Astrocyte of the spinal cord (primary cell): ENCODE measurements around the gene GABRB1.

Source experiments
- DNase-seq: peaks from one replicate; pipeline ENCODE4 v3.0.0; 2011; ENCODE audit warnings: low read depth, low spot score
- H3K4me3 ChIP-seq: 2 replicates; pipeline ENCODE4 v1.5.1; 2011; ENCODE audit warnings: low read depth, mild to moderate bottlenecking, low read length, moderate library complexity
- CTCF ChIP-seq: IDR thresholded peaks from 2 replicates; pipeline ENCODE4 v1.5.1; 2012; ENCODE audit warnings: low read depth, mild to moderate bottlenecking, low read length, inconsistent platforms
- in situ Hi-C: cut with HindIII; loops from 2 replicates; pipeline ENCODE4 v1.10.0; 2017; ENCODE audit warnings: low sequenced_read_pairs

The GABRB1 gene

DNA sequence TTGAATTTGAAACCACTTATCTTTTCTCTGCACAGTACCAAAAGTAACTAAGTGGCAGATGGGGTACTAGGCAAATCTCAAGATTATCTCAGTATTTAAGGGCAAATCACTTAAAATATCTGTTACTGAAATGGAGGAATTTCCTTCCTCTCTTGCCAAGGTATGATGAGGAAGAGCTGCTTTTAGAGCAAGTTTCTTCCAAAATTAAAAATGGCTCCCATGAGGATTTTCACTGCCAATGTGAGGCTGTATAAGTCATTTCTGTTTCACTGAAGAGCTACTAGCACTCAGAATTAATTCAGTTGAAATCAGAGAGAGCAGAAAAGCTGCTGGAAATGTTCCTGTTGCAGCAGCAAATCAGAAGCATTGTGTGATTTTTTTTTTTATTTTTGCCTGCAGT lies 43.4 kb downstream of the GABRB1 start:
- in situ Hi-C loops: no loop called here
- no peak overlapping the region for H3K4me3 ChIP-seq
- no peak for DNase-seq
- TF ChIP-seq CTCF: no peak

DNA sequence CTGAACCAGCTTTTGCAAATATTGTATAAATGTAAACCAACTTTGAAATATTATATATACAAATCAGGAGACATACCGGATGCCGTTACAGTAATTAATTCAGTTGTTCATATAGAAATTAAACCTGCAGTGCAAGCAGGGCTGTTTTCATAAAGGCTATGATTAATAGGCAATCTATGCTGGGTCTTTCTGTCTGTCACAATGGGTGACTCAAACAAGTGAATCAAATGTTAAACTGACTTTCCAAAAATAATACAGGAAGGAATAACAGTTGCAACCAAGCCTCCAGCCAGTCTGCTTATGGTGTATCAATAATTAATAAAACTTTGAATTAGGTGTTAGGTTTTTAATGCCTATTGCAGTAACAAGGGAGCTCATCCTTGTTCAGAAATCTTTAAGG lies 43.9 kb downstream of the GABRB1 start:
- H3K4me3 ChIP-seq: no peak overlapping the region
- in situ Hi-C loops: no loop called here
- DNase-seq: peak; percentile 30
- no peak for TF ChIP-seq CTCF

GRCh38 chr4:47075919-47076318 lies 44.6 kb downstream of the GABRB1 start:
- no peak for DNase-seq
- in situ Hi-C loops: no loop called here
- TF ChIP-seq CTCF: no peak
- no peak overlapping the region for H3K4me3 ChIP-seq

DNA sequence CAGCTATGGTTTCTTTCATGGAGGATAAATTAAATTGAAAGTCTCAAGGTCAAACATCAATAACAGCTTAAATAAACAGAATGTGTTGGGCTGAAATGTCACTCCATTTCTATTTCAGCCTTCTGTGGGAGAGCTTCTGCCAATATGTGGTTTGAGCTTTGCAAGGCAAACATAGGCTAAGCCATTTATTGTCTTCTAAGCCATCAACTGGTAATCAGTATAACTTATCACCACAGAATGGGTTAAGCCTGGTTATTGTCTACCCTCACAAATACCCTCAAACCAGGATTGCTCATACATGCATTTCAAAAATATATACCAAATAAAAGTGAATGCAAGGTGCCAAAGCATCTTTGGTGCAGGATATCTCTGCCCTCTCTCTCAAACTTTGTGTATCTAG lies 52.7 kb downstream of the GABRB1 start:
- DNase-seq: no peak
- in situ Hi-C loops: no loop called here
- TF ChIP-seq CTCF: no peak
- no peak overlapping the region for H3K4me3 ChIP-seq

GRCh38 chr4:47084795-47085194 lies 53.4 kb downstream of the GABRB1 start:
- no peak for TF ChIP-seq CTCF
- no peak overlapping the region for H3K4me3 ChIP-seq
- in situ Hi-C loops: no loop called here
- no peak for DNase-seq

DNA sequence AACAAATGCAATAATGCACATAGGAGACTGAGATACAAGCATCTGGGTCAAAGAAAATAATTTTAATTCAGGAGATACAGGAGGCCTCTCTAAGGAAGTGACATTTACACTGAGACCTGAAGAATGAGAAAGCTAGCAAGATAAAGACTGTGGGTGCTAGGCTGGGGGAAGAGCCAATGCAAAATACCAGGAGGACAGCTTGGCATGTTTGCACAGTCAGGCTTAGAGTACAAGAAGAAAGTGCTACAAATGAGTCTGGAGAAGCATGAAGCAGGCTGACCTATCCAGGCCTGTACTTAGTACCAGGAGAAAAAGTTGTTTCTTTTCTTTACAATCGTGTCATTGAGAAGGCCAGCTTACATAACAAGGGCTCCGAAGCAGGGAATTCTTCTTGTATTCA lies 56.9 kb downstream of the GABRB1 start:
- DNase-seq: no peak
- in situ Hi-C loops: no loop called here
- H3K4me3 ChIP-seq: no peak overlapping the region
- TF ChIP-seq CTCF: no peak

GRCh38 chr4:47095884-47096283 lies 64.5 kb downstream of the GABRB1 start:
- no peak for TF ChIP-seq CTCF
- no peak for DNase-seq
- no peak overlapping the region for H3K4me3 ChIP-seq
- in situ Hi-C loops: no loop called here
